ENCODE data around the gene SIGLEC11. TPM values are rescaled to one million over a fixed set of nuclear protein-coding genes. Genes with fewer than 3 reads are reported as not detected.

The SIGLEC11 gene
- polyA plus RNA-seq, 3 donors, result 0.28 to 2.2 (median 0.67) TPM

GRCh38 chr19:50000038-50000840, 39.3 kb upstream of the SIGLEC11 start:
- H3K4me3 ChIP-seq (replicated peaks in 1 of 3; ENCODE audit: low read depth in 2 of 3, low read length in 3 of 3), result no peak overlapping the region
- H3K36me3 Mint-ChIP-seq, result peaks cover 75 to 93% of the 10 kb centered on the region in 2 donors
- H3K79me2 ChIP-seq (ENCODE audit: insufficient read depth, low read length), result no peaks in the 10 kb centered on the region
- H3K4me1 ChIP-seq (ENCODE audit: control insufficient read depth in 1 of 2, insufficient read depth in 2 of 2, low read length in 2 of 2), result peaks cover 21 to 38% of the 10 kb centered on the region in 2 donors
- no peak overlapping the region for H2AFZ ChIP-seq (ENCODE audit: insufficient read depth, low read depth, low read length, poor library complexity, severe bottlenecking)
- H3K9ac ChIP-seq (ENCODE audit: insufficient read depth, low read length, poor library complexity, severe bottlenecking), result no peak overlapping the region
- intact Hi-C loops (cut with micrococcal nuclease), result no loop called here
- H3K9me3 Mint-ChIP-seq, result peaks cover 0 to 1% (median 0%) of the 10 kb centered on the region in 7 donors
- no peak for TF ChIP-seq CTCF (IDR thresholded peaks at IDR 0.05)
- WGBS (ENCODE audit: insufficient coverage), result 90% methylated on average over 16 of the region's 20 CpGs
- DNase-seq, result no peak
- H3K36me3 ChIP-seq (replicated peaks in 1 of 2; ENCODE audit: control insufficient read depth in 1 of 2, insufficient read depth in 2 of 2, low read length in 2 of 2), result peaks cover 67 to 99% of the 10 kb centered on the region in 2 donors
- H3K4me2 ChIP-seq (replicated peaks; ENCODE audit: extremely low read depth, low read length, poor library complexity, severe bottlenecking), result no peak overlapping the region
- H3K4me3 Mint-ChIP-seq, result no peak overlapping the region
- peaks cover 27% of the 10 kb centered on the region for H3K4me1 Mint-ChIP-seq
- H3K27ac Mint-ChIP-seq, result peak overlapping the region in 3 of 7 donors; percentile 38 to 85 (median 50)
- no peaks in the 10 kb centered on the region for H3K9me3 ChIP-seq (replicated peaks in 1 of 2; ENCODE audit: control insufficient read depth in 1 of 2, insufficient read depth in 1 of 2, low read length in 2 of 2)
- peaks cover 73% of the 10 kb centered on the region for H4K20me1 ChIP-seq (ENCODE audit: insufficient read depth, low read length)
- peak overlapping the region in 1 of 2 donors; percentile 6 for H3K27ac ChIP-seq (ENCODE audit: low read depth in 1 of 2, low read length in 2 of 2)
- peaks cover 0 to 3% (median 2%) of the 10 kb centered on the region in 3 donors for H3K27me3 Mint-ChIP-seq (ENCODE audit: low read depth in 3 of 3)
- no peaks in the 10 kb centered on the region for H3K27me3 ChIP-seq (ENCODE audit: control insufficient read depth in 2 of 2, insufficient read depth in 2 of 2, low read length in 2 of 2)

GRCh38 chr19:49999371-50000010, 38.5 kb upstream of the SIGLEC11 start:
- WGBS (ENCODE audit: insufficient coverage), result 85% methylated on average over 3 of the region's 6 CpGs
- H3K4me1 ChIP-seq (ENCODE audit: control insufficient read depth in 1 of 2, insufficient read depth in 2 of 2, low read length in 2 of 2), result peaks cover 17 to 32% of the 10 kb centered on the region in 2 donors
- no peak overlapping the region for H3K27ac ChIP-seq (ENCODE audit: low read depth in 1 of 2, low read length in 2 of 2)
- peaks cover 78 to 93% of the 10 kb centered on the region in 2 donors for H3K36me3 Mint-ChIP-seq
- H3K4me3 ChIP-seq (replicated peaks in 1 of 3; ENCODE audit: low read depth in 2 of 3, low read length in 3 of 3), result no peak overlapping the region
- H3K4me1 Mint-ChIP-seq, result peaks cover 20% of the 10 kb centered on the region
- intact Hi-C loops (cut with micrococcal nuclease), result no loop called here
- peaks cover 0 to 2% (median 0%) of the 10 kb centered on the region in 7 donors for H3K9me3 Mint-ChIP-seq
- H3K4me2 ChIP-seq (replicated peaks; ENCODE audit: extremely low read depth, low read length, poor library complexity, severe bottlenecking), result no peak overlapping the region
- H3K4me3 Mint-ChIP-seq, result no peak overlapping the region
- H3K36me3 ChIP-seq (replicated peaks in 1 of 2; ENCODE audit: control insufficient read depth in 1 of 2, insufficient read depth in 2 of 2, low read length in 2 of 2), result peaks cover 69 to 99% of the 10 kb centered on the region in 2 donors
- H2AFZ ChIP-seq (ENCODE audit: insufficient read depth, low read depth, low read length, poor library complexity, severe bottlenecking), result no peak overlapping the region
- H3K79me2 ChIP-seq (ENCODE audit: insufficient read depth, low read length), result no peaks in the 10 kb centered on the region
- H3K9ac ChIP-seq (ENCODE audit: insufficient read depth, low read length, poor library complexity, severe bottlenecking), result no peak overlapping the region
- H3K9me3 ChIP-seq (replicated peaks in 1 of 2; ENCODE audit: control insufficient read depth in 1 of 2, insufficient read depth in 1 of 2, low read length in 2 of 2), result no peaks in the 10 kb centered on the region
- H3K27me3 ChIP-seq (ENCODE audit: control insufficient read depth in 2 of 2, insufficient read depth in 2 of 2, low read length in 2 of 2), result no peaks in the 10 kb centered on the region
- no peak for DNase-seq
- peaks cover 73% of the 10 kb centered on the region for H4K20me1 ChIP-seq (ENCODE audit: insufficient read depth, low read length)
- TF ChIP-seq CTCF (IDR thresholded peaks at IDR 0.05), result no peak
- H3K27me3 Mint-ChIP-seq (ENCODE audit: low read depth in 3 of 3), result peaks cover 0 to 3% (median 2%) of the 10 kb centered on the region in 3 donors
- H3K27ac Mint-ChIP-seq, result peak overlapping the region in 1 of 7 donors; percentile 8

All from CD14-positive monocyte (primary cell).